Transverse colon (tissue), 4 donors: ENCODE measurements around the gene CSHL1.

Source experiments
- EP300 ChIP-seq: sonication (generic); formaldehyde crosslinking; IDR thresholded peaks from one replicate; pipeline ENCODE4 v1.6.1; 2017; ENCODE audit warnings: antibody characterized with exemption, low read depth
- POLR2A ChIP-seq: fragments of 450-650 bp; IDR thresholded peaks from one replicate; pipeline ENCODE4 v1.6.1; 2016; ENCODE audit warnings: antibody characterized with exemption, mild to moderate bottlenecking, moderate library complexity
- POLR2AphosphoS5 ChIP-seq, 3 donors: sonication (generic); formaldehyde crosslinking; IDR thresholded peaks; one replicate each; pipeline ENCODE4 v1.6.1; 2016; ENCODE audit warnings: antibody characterized with exemption in 3 of 3
- TF ChIP-seq, protein P1 (sequence below), 5 experiments: fragments of 200-600 bp in 3 of 5; fragments of 450-650 bp in 2 of 5; sonication (generic) in 3 of 5; IDR thresholded peaks; 1 replicate in 2 of 5; 2 replicates in 3 of 5; pipeline ENCODE4 v1.5.1; 2016 to 2017; ENCODE audit warnings: antibody characterized with exemption in 5 of 5, inconsistent platforms in 3 of 5, mild to moderate bottlenecking in 2 of 5, moderate library complexity in 1 of 5

- TF ChIP-seq, protein P1, sequence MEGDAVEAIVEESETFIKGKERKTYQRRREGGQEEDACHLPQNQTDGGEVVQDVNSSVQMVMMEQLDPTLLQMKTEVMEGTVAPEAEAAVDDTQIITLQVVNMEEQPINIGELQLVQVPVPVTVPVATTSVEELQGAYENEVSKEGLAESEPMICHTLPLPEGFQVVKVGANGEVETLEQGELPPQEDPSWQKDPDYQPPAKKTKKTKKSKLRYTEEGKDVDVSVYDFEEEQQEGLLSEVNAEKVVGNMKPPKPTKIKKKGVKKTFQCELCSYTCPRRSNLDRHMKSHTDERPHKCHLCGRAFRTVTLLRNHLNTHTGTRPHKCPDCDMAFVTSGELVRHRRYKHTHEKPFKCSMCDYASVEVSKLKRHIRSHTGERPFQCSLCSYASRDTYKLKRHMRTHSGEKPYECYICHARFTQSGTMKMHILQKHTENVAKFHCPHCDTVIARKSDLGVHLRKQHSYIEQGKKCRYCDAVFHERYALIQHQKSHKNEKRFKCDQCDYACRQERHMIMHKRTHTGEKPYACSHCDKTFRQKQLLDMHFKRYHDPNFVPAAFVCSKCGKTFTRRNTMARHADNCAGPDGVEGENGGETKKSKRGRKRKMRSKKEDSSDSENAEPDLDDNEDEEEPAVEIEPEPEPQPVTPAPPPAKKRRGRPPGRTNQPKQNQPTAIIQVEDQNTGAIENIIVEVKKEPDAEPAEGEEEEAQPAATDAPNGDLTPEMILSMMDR (IDR thresholded peaks at IDR 0.05): peak; percentile 57 to 80 (median 70)
- TF ChIP-seq POLR2AphosphoS5 (IDR thresholded peaks at IDR 0.05) (no peak), POLR2A (no peak), EP300 (no peak)
These were observed 35.6 kb upstream of the CSHL1 start for GRCh38 chr17:63946440-63947363.
